GM18951 (cell line): ENCODE data around the gene TXNDC2.
"Not testable (repeated sequence)": the region's sequence is repeated elsewhere in the genome, so short reads cannot be mapped to it uniquely, and the experiment has no call there.

ENCODE experiments used
- POLR2A ChIP-seq: IDR thresholded peaks from 4 replicates; pipeline ENCODE4 v1.6.1; 2011; ENCODE audit warnings: mild to moderate bottlenecking; ENCODE audit not compliant: insufficient read length, insufficient read depth; ENCODE audit errors: extremely low read depth
- in situ Hi-C: fragments of 300-500 bp; cut with MboI; formaldehyde crosslinking; loops from one replicate; pipeline ENCODE4 v1.12.0; 2022; ENCODE audit warnings: low sequenced_read_pairs, mixed read lengths, inconsistent platforms; ENCODE audit not compliant: unreplicated experiment

The TXNDC2 gene

DNA sequence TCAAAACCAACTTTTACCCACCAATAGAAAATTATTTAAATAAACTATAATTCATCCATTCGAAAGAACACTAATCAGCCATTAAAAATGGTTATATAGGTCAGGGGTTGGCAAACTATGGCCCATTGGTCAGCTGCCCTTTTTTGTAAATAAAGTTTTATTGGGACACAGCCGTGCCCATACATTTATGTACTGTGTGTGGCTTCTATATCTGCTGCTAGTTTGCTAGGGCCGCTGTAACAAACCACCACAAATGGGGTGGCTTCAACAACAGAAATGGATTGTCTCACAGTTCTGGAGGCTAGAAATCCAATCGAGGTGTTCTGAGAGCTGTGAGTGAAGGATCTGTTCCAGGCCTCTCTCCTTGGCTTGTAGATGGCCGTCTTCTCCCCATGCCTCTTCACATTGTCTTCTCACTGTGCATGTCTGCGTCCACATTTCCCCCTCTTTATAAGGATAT lies 7.0 kb upstream of the TXNDC2 start:
- in situ Hi-C loops, result no loop called here
- TF ChIP-seq POLR2A, result no peak

DNA sequence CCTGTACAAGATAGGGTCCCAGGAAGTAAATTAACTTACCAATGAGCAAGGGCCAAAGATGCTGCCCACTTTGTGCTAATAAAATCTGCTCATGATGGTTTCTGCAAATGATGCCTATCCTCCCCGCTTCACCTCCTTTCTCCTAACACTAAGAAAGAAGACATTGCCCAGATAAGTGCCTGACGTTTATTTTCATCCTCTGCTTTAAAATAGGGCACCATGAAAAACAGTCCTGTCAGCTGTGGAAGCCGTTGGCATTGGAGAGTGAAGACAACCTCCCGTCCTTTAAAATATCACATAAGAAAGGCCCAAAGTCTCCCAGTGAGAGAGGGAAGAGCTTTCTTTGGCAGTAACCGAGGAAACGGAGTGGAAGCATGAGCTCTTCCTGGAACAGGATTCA lies 1.7 kb upstream of the TXNDC2 start:
- in situ Hi-C loops, result no loop called here
- TF ChIP-seq POLR2A, result no peak

DNA sequence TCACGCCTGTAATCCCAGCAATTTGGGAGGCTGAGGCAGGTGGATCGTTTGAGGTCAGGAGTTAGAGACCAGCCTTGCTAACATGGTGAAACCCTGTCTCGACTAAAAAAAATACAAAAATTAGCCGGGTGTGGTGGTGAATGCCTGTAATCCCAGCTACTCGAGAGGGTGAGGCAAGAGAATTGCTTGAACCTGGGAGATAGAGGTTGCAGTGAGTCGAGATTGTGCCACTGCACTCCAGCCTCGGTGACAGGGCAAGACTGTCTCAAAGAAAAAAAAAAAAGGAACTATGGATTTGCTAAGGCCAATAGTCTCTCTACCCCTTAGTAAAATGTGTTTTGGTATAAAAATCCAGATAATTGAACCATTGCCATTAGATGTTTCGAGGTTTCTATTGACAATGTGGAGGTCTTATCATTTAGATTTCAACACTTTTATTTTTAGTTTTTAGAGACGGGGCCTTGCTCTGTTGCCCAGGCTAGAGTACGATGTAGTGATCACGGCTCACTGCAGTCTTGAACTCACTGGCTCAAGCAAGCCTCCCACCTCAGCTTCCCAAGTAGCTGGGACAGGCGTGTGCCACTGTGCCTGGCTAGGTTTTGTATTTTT lies 1.1 kb upstream of the TXNDC2 start:
- TF ChIP-seq POLR2A, result no peak
- in situ Hi-C loops, result no loop called here

DNA sequence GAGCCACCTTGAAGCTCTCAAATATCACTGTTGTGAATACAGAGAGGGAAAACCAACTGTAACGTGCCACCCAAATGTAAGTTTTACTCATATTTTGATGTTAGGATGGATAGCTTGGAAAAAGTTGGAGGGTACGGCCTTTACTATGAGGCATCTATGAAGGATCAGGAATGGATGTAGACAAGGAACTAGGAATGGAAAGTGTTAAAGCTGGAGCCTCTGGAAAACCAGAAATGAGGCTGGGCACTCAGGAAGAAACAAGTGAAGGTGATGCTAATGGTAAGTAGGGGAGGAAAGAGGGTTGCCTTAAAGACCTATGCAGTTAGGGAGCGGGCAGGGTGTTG lies 204 bp downstream of the TXNDC2 start:
- TF ChIP-seq POLR2A, result no peak
- in situ Hi-C loops, result no loop called here

DNA sequence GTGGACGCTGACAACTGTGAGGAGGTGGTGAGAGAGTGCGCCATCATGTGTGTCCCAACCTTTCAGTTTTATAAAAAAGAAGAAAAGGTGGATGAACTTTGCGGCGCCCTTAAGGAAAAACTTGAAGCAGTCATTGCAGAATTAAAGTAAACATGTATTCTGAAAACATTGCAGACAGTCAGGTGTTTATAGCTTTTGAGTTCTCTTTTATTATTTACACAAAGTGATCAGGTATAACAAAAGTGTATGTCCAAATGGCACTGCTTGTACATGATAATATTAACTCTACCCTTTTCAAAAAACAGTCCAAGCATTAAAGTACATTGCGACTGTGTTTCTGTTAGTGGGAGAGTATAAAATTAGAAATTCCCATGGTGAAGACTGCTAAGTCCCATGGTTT lies 2.2 kb downstream of the TXNDC2 start:
- in situ Hi-C loops, result no loop called here
- no peak for TF ChIP-seq POLR2A

DNA sequence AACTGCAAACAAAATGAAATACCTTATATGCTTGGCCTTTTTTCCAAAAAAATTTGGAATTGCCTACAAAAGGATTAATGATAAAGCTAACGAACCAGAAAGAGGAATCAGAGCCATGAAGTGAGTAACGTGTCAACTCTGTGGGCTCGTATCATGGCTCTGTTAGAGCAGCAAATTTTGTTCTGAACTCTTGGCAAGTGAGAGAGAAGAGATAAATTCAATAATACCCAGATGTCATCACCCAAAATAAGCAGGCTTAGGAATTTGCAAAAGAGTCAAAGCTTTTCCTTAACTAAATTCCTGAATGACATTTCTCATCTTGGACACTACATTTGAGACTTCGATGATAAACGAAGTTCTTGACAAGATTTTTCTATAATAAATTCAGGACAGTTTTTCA lies 4.4 kb downstream of the TXNDC2 start:
- in situ Hi-C loops, result no loop called here

DNA sequence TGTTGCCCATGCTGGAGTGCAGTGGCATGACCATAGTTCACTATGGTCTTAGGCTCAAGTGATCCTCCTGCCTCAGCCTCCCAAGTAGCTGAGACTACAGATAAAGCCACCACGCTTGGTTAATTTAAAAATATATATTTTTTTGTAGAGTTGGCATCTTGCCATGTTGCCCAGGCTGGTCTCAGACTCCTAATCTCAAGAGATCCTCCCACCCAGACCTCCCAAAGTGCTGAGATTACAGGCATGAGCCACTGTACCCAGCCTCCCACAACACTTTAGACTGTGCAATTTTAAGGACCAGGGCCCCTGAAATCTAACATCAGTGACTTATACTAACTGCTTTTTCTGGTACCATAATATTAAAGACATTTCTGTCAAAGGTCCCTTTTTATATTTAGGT lies 5.2 kb downstream of the TXNDC2 start:
- no peak for TF ChIP-seq POLR2A
- in situ Hi-C loops, result no loop called here

More for the DNA sequence above, 4.4 kb downstream of the TXNDC2 start:
- no peak for TF ChIP-seq POLR2A

DNA sequence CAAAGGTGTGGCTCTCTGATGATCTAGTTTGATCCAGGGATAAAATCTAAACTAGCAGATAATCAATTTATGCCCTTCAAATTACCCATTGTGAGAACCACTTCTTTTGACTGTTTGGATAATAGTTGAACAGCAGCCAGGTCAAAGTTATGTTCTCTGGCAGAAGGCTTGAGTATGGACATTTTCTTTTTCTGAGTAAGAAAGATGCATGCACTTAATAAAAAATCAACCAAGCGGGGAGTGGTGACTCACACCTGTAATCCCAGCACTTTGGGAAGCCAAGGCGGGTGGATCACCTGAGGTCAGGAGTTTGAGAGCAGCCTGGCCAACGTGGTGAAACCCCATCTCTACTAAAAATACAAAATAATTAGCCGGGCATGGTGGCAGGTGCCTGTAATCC lies 5.7 kb downstream of the TXNDC2 start:
- in situ Hi-C loops, result not testable (repeated sequence)

DNA sequence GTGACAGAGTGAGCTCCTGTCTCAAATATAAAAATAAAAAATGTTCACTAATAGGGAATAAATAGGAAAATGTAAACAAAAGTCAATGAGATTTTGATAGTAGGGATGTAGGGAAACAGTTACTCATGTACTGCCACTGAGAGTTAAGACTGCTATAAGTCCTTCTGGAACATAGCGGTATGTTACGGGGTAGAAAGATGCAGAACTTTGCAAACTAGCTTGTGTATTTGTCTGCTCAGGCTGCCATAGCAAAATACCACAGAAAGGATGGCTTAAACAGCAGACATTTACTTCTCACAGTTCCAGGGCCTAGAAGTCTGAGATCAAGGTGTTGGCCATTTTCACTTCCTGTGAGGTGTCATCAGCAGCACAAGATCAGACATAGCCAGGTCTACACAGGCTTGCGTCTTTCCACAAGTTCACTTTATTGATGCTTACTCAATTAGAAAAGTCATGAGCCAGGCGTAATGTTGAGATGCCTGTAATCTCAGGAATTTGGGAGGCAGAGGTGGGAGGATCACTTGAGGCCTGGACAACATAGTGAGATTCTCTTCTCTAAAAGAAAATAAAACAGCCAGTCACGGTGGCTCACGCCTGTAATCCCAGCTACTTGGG lies 8.8 kb downstream of the TXNDC2 start:
- in situ Hi-C loops, result no loop called here
- no peak for TF ChIP-seq POLR2A

DNA sequence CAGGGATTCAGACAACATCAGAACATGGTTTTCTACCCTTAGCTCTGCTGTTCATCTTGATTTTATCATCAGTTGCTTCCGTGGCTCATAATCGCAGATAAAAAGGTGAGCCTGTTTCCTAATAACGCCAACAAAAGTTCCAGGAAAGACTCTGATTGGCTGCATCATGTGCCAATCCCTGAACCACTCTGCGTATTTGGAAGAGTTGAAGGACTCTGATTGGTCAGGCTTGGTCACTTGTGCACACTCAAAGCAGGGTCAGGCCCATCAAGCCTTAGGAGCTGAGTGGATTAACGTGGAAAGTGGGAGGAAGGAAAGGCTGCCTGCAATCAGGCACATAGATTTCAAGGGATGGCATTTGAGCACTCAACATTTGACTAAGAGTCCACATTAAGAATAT lies 11.4 kb downstream of the TXNDC2 start:
- TF ChIP-seq POLR2A, result no peak
- in situ Hi-C loops, result no loop called here

DNA sequence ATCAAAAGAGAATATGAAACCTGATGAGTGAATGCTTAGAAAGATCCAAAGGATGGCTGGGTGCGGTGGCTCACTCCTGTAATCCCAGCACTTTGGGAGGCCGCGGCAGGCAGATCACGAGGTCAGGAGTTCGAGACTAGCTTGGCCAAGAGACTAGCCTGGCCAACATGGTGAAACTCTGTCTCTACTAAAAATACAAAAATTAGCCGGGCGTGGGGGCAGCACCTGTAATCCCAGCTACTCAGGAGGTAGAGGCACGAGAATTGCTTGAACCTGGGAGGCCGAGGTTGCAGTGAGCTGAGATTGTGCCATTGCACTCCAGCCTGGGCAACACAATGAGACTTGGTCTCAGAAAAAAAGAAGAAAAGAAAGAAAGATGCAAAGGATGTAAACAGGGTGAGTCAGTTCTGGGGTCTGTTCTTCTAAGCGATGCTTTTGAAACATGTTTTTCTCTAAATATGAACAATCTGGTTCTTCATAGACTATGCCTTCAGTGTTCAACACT lies 12.1 kb downstream of the TXNDC2 start:
- in situ Hi-C loops, result not testable (repeated sequence)

DNA sequence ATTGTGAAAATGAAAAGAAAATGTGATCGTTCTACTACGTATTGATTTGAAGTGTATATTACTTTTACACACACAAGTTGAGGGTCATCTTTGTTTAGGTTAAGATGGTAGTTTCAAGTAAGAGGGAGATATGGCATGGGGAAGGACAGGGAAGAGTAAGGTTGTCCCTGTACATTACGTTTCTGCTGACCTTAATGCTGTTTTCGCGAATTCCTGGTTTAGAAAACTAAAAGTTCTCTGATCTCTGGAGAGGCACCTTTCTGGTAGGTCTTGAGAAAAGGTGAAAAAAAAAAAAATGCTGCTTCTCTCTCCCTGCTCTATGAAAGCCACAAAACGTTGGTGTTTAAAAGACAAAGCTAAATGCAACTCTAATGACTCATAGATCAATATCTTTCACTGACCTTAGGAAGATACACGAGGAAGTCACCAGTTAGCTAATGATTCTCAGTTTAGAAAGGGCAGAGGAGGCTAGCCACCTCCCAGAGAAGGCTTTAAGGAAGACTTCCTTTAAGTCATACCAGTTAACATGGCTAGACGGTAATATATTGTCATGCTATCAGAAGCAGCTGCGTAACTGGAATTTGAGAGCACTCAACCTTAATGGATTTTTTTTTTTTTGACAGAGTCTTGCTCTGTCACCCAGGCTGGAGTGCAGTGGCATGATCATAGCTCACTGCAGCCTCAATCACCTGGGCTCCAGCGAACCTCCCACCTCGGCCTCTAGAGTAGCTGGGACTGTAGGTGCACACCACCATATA lies 13.2 kb downstream of the TXNDC2 start:
- no peak for TF ChIP-seq POLR2A
- in situ Hi-C loops, result no loop called here

DNA sequence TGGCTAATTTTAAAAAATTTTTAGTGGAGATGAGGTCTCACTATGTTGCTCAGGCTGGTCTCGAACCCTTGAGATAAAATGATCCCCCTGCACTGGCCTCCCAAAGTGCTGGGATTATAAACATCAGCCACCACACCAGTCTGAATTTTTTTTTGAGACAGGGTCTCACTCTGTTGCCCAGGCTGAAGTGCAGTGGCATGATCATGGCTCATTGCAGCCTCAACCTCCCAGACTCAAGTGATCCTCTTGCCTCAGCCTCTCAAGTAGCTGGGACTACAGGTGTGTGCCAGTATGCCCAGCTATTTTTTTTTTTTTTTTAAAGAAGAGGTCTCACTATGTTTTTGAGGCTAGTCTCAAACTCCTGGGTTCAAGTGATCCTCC lies 13.8 kb downstream of the TXNDC2 start:
- in situ Hi-C loops, result not testable (repeated sequence)

DNA sequence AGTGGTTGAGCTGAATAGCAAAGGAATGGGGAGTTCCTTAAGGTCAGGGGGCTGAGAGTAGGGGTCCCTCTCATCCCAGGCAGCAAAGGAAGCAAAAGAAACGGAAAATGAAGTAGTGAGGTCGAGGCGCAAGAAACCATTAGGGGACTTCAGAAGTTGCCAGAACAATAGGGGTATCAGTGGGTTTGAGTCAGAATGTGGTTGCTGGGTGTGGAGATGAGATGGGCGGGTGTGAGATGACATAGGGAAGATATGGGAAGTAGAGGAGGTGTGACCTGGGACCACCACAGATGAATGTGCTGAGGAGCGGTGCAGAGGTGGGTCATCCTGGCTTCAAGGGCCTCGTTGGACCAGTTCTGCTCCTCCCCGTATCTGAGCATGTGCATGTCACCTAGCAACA lies 14.9 kb downstream of the TXNDC2 start:
- TF ChIP-seq POLR2A, result no peak
- in situ Hi-C loops, result no loop called here
